ENCODE measurements around the gene RER1.
A peak's percentile ranks its signal among the peaks of the same experiment; 100 is the strongest.

RER1 gene

DNA sequence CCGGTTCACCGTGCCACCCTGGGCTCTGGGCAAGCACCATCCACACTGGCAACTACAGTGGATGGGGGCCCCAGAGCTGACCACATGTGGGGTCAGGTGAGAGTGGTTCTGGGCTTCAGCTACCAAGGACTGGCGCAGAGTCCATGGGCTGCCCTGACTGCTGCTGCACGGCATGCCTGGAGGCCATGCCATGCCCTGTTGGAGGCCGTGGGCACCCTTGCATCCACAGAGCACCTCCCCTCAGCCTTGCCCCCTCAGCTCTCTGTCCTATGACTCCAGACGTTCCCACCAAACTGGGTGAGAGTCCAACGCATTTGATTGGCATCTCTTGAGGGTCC lies 15.7 kb upstream of the RER1 start:
- no peak for DNase-seq (ENCODE audit: low spot score)

DNA sequence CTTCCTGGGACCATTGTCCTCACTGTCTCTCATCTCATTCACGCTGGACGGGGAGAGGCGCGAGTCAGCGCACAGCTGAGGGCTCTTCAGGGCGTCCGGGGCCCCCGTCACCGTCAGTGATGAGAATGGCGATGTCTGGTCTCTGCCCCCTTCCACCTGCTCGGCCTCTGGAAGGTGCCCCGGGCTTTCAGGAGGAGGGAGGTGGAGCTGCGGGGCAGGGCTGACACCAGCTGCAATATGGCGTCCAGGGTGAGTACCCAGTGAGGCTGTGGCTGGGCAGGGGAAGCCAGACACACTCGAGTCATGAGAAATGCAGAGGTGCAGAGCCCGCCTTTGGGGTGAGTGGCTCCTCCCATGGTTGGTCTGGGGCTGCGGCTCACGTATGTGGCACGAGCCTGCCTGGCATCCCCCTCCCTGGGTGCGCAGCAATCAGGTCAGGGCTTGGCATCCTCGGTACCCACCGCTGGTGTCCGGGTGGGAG lies 15.3 kb upstream of the RER1 start:
- no peak for DNase-seq (ENCODE audit: low spot score)

- DNase-seq (ENCODE audit: low spot score): no peak
Measured at GRCh38 chr1:2376931-2377672, 14.5 kb upstream of the RER1 start.

DNA sequence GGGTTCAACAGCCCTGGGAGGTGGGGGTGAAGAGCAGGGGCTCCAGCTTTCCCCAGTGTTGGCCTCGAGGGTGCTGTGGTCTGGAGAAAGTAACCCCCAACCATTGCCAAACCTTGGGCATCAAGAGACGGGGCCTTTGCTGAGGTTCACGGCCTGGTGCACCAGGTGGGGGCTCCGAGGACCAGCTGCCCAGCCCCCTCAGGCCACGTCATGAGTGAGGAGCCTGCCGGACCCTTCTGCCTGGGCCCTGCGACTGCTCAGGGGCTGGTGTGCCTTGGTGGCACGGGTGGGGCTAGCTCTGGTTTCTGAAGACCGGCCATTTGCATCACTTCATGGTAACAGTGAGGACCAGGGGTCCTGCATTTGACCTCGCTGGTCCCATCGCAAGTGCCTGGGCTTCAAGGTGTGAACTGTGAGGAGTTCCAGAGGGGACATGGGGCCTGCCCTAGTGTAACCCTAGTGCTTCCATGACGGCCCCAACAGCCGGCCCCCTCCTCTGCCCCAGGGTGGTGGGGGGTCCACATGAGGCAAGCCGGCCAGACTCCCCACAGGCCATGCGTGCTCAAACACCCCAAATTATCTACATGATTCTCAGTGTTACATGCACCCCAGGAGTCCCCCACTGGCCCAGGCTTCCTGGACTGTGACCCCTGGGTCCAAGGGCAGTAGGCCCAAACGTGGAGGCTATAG lies 13.7 kb upstream of the RER1 start:
- DNase-seq (ENCODE audit: low spot score): no peak

- DNase-seq (ENCODE audit: low spot score): no peak
Measured at GRCh38 chr1:2378441-2378851, 13.2 kb upstream of the RER1 start.

GRCh38 chr1:2378956-2379732 lies 12.5 kb upstream of the RER1 start:
- no peak for DNase-seq (ENCODE audit: low spot score)

DNA sequence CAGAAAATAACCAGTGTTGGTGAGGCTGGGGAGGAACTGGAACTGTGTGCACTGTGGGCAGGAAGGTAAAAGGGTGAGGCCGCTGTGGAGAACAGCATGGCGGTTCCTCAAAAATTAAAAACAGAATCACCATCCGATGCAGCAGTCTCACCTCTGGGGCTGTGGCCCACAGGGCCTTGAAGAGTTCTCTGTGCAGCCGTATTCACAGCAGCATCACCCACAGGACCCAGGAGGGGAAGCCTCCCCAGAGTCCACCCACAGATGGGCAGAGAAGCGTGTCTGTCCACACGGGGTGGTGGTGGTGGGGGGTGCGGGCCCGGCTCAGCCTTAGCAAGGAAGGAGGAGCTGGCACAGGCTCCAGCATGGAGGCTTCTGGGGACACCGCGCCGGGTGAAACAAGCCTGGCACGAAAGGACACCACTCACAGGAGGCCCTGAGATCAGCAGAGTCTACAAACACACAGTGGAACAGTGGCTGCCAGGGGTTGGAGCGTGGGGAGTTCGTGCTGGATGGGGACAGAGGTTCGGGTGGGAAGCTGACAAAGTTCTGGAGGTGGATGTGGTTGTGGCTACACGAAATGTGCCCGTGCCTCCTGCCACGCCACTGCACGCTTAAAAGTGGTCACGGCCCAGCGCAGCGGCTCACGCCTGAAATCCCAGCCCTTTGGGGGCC lies 11.8 kb upstream of the RER1 start:
- no peak for DNase-seq (ENCODE audit: low spot score)

DNA sequence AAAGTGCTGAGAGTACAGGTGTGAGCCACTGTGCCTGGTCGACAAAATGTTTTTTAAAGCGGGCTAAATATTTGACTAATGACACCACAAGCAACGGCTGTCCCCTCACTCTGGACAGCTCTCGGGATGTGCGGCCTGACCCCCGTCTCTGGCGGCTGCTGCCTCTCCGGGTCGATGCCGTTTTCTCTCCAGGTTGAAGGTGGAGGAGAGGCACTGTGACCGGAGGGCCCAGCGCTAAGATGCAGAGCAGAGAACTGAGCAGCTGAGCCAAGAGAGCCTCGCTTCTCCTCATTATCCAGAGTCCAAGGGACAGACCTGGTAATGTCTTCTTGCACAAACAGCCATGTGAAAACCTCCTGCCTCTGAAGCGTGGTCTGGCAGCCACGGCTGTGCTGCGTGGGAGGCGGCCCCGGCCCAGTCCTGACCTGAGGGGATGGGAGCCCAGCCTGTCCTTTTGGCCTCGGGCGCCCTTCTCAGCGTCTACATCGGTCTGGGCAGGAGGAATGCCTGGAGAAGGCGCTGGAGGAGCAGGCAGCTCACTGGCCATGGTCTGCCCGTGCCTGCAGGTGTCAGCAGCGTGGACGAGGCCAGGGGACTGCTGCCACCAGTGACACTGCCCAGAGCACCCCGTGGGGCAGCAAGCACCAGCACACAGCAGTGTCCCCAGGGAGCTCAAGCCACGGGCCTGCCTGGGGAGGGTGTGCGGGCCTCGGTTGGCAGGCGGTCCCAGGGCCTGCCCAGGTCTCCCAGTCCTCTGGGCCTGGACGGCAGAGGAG lies 10.6 kb upstream of the RER1 start:
- DNase-seq (ENCODE audit: low spot score): no peak

DNA sequence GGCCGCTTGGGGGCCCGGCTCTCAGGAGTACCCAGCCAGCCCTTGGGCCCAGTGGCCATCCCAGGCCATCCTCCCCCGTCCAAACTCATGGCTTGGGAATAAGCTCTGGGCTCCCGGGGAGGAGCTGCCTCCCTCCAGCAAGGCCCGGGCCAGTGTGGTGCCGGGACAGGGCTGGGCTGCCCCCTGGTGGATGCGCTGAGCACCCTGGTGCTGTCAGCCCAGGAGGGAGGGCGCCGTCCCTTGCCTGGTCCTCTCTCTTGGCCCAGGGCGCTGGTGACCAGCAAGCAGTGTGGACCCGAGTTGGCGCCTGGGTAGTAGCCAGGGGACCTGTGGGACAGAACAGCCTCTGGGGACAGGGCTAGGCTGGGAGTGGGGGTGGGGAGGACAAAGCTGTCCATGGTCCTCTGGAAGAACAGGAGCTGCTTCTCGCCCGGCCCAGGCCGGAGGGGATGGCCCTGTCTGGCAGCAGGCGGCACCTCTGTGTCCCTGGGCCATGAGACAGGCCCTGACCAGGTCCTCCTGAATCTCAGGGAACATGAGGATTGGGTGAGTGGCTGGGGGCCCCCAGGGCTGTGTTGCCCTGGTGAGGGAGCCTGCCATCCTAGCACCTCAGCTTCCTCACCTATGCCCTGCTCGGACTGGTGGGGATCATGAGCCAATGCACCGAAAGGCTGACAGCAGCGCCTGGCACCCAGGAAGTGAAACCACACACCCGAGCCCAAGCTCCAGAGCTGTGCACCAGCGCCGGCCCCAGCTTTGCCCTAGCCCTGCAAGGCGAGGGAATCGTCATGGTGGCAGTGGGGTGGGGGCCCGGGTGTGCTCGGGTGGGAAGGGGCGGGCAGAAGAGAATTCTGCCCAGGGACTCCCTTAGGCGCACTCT lies 9.7 kb upstream of the RER1 start:
- peak; percentile 66 for DNase-seq (ENCODE audit: low spot score)

DNA sequence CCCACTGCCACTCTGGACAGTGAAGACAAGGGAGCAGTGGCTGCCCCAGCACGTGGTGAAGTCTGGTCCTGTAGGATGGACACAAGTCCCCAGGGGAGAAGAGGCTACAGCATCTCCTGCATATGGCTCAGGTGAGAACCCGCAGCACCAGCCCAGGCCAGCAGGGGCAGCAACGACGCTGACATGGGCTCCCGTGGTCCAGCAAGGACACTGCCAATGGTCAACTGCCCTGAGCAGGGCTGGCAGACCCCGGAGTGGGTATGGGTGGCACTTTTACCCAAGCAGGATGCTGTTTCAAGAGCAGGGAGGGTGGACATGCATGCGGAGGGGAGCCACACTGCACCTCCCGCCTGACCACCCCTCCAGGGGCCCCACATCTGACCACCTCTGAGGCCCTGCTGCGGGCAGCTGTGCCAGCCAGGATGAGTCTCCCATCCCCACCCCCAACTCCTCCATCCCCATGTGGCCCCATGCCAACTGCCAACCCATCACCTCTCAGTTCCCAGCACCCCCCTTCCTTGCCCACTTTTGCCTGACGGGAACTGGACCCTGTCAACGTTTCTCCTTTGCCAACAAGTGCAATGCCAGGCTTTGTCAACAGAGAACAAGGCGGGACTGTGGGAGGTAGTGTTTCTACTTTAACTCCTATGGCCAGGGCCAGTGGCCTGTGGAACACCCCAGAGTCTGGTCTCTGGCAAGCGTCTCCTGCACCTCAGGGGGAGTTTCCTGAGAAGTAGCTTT lies 8.8 kb upstream of the RER1 start:
- no peak for DNase-seq (ENCODE audit: low spot score)

GRCh38 chr1:2383576-2383975 lies 8.1 kb upstream of the RER1 start:
- DNase-seq (ENCODE audit: low spot score): no peak

GRCh38 chr1:2384130-2384860 lies 7.3 kb upstream of the RER1 start:
- DNase-seq (ENCODE audit: low spot score): no peak

DNA sequence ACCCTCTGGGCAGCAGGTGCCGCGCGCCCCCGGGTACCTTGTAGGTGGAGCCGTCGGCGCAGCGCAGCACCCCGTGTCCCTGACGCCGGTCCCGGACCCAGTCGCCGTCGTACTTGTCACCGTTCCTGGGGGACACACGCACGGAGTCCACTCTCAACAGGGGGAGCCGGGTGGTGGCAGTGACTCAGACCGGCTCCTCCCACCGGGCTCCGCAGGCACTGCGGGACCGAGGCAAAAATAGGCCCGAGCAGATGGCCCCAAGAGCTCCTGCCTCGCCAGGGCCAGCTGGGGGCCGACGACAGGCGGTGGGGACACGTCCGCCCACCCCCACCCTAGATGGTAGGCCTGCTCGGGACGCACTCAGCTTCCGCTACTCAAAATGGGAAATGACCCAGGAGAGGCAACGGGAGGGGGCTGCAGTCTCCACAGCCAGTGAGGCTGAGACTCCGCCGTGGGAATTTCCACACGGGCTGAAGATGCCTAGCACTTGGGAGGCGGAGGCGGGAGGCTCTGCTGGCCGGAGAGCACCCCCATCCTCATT lies 6.6 kb upstream of the RER1 start:
- DNase-seq (ENCODE audit: low spot score): no peak

DNA sequence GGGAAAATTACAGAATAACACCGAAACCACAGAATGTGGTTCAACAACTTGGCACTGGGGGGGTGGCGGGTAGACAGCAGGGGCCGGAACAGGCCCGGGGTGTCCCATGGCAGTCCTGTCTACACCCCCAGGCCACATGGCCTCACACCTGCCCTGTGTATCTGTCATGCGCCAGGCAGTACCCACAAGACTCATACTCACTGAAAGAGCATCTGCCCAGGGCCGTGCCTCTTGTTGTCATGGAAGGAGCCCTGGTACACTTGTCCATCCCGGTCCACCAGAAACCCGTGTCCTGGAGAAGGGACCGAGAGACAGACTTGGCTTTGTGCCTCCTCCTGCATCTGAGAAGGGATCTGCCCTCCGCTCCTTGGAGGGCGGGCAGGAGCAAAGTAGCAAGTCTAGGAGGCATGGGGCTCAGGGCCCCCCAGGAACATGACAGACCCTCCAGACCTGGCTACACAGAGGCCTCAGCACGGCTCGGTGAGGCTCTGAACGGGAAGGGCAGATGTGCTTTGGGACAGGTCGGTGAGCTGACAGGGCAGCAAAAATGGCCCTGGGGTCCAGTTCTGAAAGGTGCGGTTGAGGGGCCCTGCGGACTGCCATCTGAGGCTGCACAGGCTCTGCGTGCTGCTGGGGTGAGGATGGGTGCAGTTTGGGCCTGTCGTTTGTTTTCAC lies 5.9 kb upstream of the RER1 start:
- DNase-seq (ENCODE audit: low spot score): no peak

DNA sequence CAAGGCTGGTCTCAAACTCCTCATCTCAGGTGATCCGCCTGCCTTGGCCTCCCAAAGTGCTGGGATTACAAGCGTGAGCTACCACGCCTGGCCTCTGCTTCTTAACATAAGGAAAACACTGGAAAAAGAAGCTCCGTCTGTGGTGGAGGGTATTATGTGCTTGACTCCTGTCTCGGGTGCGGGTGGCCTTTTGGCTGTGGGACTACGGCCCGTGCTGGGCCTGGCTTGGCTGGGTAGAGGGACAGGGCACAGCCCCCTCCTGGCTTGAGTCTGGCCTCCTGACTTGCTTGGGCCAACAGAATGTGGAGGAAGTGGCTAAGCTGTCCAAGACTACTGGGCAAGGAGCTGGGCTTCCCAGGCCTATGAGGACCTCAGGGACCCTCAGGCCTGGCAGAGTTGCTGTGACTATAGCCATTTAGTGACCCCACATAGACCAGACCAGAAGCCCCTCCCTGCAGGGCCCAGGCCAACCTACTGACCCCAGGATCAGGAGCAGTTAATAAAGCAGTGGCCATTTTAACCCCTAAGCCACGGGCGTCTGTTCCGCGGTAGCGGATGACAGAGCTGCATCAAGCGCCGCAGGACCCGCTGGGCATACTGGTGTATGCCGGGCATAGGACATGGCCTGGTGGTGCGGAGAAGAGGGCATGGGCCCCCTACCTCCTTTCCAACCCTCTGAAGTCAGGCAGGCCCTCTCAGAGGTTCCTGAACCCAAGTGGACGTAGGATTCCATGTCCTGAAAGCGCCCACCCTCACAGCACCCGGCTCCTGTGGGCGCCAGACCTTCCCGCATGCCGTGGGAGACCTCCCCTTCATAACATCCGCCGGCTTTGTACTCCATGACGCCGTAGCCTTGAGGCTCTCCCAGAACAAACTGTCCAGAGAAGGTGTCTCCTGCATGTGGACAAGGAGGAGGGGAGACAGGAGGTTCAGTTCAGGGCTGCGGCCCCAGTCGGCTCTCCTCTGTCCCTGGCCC lies 4.7 kb upstream of the RER1 start:
- no peak for DNase-seq (ENCODE audit: low spot score)

DNA sequence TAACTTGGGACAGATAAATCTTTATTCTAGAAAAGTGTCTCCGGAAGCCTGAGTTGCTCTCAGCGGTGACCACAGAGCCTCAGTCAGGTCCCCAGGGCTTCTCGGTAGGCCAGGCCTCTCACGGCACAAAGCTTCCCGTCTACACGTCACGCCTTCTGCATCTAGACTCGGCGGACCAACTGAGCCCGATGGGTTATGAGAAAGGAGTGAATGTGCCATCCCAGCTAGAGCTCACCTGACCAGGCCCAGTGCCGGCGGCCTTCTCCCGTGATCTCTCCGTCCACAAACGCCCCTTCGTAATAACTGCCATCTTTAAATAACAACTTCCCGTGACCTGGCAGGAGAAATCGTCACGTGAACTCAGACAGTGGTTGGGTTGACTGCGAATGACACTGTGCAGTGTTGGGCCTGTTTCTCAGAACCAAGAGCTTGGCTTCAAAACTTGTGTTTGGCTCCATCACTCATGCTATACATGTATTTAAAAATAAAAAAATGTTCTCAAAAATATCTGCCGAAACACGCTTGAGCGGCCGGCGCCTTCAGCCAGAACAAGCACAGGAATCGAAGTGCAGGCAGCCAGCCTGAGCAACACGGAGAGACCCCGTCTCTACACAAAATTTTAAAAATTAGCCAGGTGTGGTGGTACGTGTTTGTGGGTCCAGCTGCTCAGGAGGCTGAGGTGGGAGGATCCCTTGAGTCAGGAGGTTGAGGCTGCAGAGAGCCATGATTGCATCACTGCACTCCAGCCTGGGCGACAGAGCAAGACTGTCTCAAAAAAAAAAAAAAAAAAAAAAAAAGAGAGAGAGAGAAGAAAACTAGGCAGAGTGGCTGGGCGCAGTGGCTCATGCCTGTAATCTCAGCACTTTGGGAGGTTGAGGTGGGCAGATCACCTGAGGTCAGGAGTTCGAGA lies 3.4 kb upstream of the RER1 start:
- DNase-seq (ENCODE audit: low spot score): no peak
